ENCODE data around the gene EPB41L2. TPM values are rescaled to one million over a fixed set of nuclear protein-coding genes. Genes with fewer than 3 reads are reported as not detected.
"Not testable (repeated sequence)": the region's sequence is repeated elsewhere in the genome, so short reads cannot be mapped to it uniquely, and the experiment has no call there.

EPB41L2 gene
- total and polyA plus RNA-seq, 3 experiments from 2014 or later: 4.6 to 30.9 (median 27.2) TPM

GRCh38 chr6:130801368-130801767 is 261.7 kb downstream of the EPB41L2 start:
- H3K4me3 Mint-ChIP-seq; POLR2A ChIA-PET; H3K36me3 ChIP-seq (ENCODE audit: insufficient read depth, low read length); H3K27me3 Mint-ChIP-seq; H3K27ac Mint-ChIP-seq; H3K4me3 ChIP-seq (ENCODE audit: low read length); H3K27me3 ChIP-seq (ENCODE audit: insufficient read depth, low read length, poor library complexity, severe bottlenecking); H3K4me1 Mint-ChIP-seq; H3K9me3 ChIP-seq (ENCODE audit: low read length); H3K9me3 Mint-ChIP-seq; H3K4me1 ChIP-seq (ENCODE audit: insufficient read depth, low read length); H3K27ac ChIP-seq (ENCODE audit: low read depth, low read length); H3K36me3 Mint-ChIP-seq; DNase-seq; CTCF ChIA-PET: not testable (repeated sequence)

- H3K36me3 ChIP-seq (ENCODE audit: insufficient read depth, low read length): no peaks in the 10 kb centered on the region
- POLR2A ChIA-PET: no interaction called here
- Mint-ChIP-seq H3K4me3 (no peak overlapping the region), H3K27me3 (peaks cover 0 to 2% of the 10 kb centered on the region in 2 donors), H3K9me3 (peaks cover 0 to 4% (median 0%) of the 10 kb centered on the region in 5 donors), H3K27ac (no peak overlapping the region), H3K36me3 (no peaks in the 10 kb centered on the region), H3K4me1 (peaks cover 0 to 3% (median 2%) of the 10 kb centered on the region in 3 donors)
- no peak for DNase-seq
- no peaks in the 10 kb centered on the region for H3K27me3 ChIP-seq (ENCODE audit: insufficient read depth, low read length, poor library complexity, severe bottlenecking)
- no peaks in the 10 kb centered on the region for H3K4me1 ChIP-seq (ENCODE audit: insufficient read depth, low read length)
- no peak overlapping the region for H3K4me3 ChIP-seq (ENCODE audit: low read length)
- no peaks in the 10 kb centered on the region for H3K9me3 ChIP-seq (ENCODE audit: low read length)
- CTCF ChIA-PET: no interaction called here
- no peak overlapping the region for H3K27ac ChIP-seq (ENCODE audit: low read depth, low read length)
Observed at GRCh38 chr6:130797061-130797460, 266.0 kb downstream of the EPB41L2 start.

- Histone ChIP-seq H3K9me3 (ENCODE audit: low read length) (no peaks in the 10 kb centered on the region), H3K27me3 (ENCODE audit: insufficient read depth, low read length, poor library complexity, severe bottlenecking) (no peaks in the 10 kb centered on the region), H3K27ac (ENCODE audit: low read depth, low read length) (no peak overlapping the region), H3K4me1 (ENCODE audit: insufficient read depth, low read length) (no peaks in the 10 kb centered on the region), H3K4me3 (ENCODE audit: low read length) (no peak overlapping the region), H3K36me3 (ENCODE audit: insufficient read depth, low read length) (no peaks in the 10 kb centered on the region)
- H3K9me3 Mint-ChIP-seq: peaks cover 0 to 4% (median 0%) of the 10 kb centered on the region in 5 donors
- no peak overlapping the region for H3K4me3 Mint-ChIP-seq
- POLR2A ChIA-PET: no interaction called here
- CTCF ChIA-PET: no interaction called here
- no peak for DNase-seq
- H3K4me1 Mint-ChIP-seq: peaks cover 0 to 3% (median 2%) of the 10 kb centered on the region in 3 donors
- H3K27ac Mint-ChIP-seq: no peak overlapping the region
- H3K27me3 Mint-ChIP-seq: peaks cover 0 to 2% of the 10 kb centered on the region in 2 donors
- H3K36me3 Mint-ChIP-seq: no peaks in the 10 kb centered on the region
Observed at GRCh38 chr6:130796313-130796905, 266.6 kb downstream of the EPB41L2 start.

- no peak overlapping the region for H3K27ac ChIP-seq (ENCODE audit: low read depth, low read length)
- H3K4me1 Mint-ChIP-seq: peaks cover 0 to 3% (median 2%) of the 10 kb centered on the region in 3 donors
- H3K4me3 Mint-ChIP-seq: no peak overlapping the region
- no peak overlapping the region for H3K27ac Mint-ChIP-seq
- CTCF ChIA-PET: no interaction called here
- no peaks in the 10 kb centered on the region for H3K27me3 Mint-ChIP-seq
- no peaks in the 10 kb centered on the region for H3K36me3 ChIP-seq (ENCODE audit: insufficient read depth, low read length)
- no peak overlapping the region for H3K4me3 ChIP-seq (ENCODE audit: low read length)
- peaks cover 0 to 4% (median 0%) of the 10 kb centered on the region in 5 donors for H3K9me3 Mint-ChIP-seq
- no peaks in the 10 kb centered on the region for H3K9me3 ChIP-seq (ENCODE audit: low read length)
- no peaks in the 10 kb centered on the region for H3K4me1 ChIP-seq (ENCODE audit: insufficient read depth, low read length)
- DNase-seq: no peak
- H3K36me3 Mint-ChIP-seq: no peaks in the 10 kb centered on the region
- POLR2A ChIA-PET: no interaction called here
- no peaks in the 10 kb centered on the region for H3K27me3 ChIP-seq (ENCODE audit: insufficient read depth, low read length, poor library complexity, severe bottlenecking)
Observed at GRCh38 chr6:130794738-130795137, 268.3 kb downstream of the EPB41L2 start.

GRCh38 chr6:130794010-130794697 is 268.9 kb downstream of the EPB41L2 start:
- H3K27me3 Mint-ChIP-seq: no peaks in the 10 kb centered on the region
- H3K27ac ChIP-seq (ENCODE audit: low read depth, low read length): no peak overlapping the region

More at GRCh38 chr6:130794010-130794697, 268.9 kb downstream of the EPB41L2 start:
- no peaks in the 10 kb centered on the region for H3K36me3 ChIP-seq (ENCODE audit: insufficient read depth, low read length)
- peaks cover 0 to 3% (median 2%) of the 10 kb centered on the region in 3 donors for H3K4me1 Mint-ChIP-seq
- no peak for DNase-seq
- H3K4me1 ChIP-seq (ENCODE audit: insufficient read depth, low read length): no peaks in the 10 kb centered on the region
- H3K9me3 Mint-ChIP-seq: peaks cover 0 to 2% (median 0%) of the 10 kb centered on the region in 5 donors
- no peak overlapping the region for H3K4me3 ChIP-seq (ENCODE audit: low read length)
- H3K9me3 ChIP-seq (ENCODE audit: low read length): no peaks in the 10 kb centered on the region
- ChIA-PET CTCF (no interaction called here), POLR2A (no interaction called here)
- no peak overlapping the region for H3K4me3 Mint-ChIP-seq
- H3K36me3 Mint-ChIP-seq: no peaks in the 10 kb centered on the region
- H3K27ac Mint-ChIP-seq: no peak overlapping the region
- H3K27me3 ChIP-seq (ENCODE audit: insufficient read depth, low read length, poor library complexity, severe bottlenecking): no peaks in the 10 kb centered on the region

Other genes starting within 250 kb of the EPB41L2 start
- gene SMLR1, start 235.8 kb downstream of the EPB41L2 start, total RNA-seq: not detected
- gene SMLR1, start 235.8 kb downstream of the EPB41L2 start, polyA plus RNA-seq: not detected
- gene AKAP7, start 72.2 kb upstream of the EPB41L2 start, total RNA-seq: 1 to 10 TPM; 4.3 to 4.8 TPM
- 17.3 TPM for gene AKAP7, start 72.2 kb upstream of the EPB41L2 start, polyA plus RNA-seq

Measured in CD8-positive, alpha-beta memory T cell (primary cell).